HG03439 (cell line): Measurements from ENCODE around the gene PRICKLE3.
"Not testable (repeated sequence)": the region's sequence is repeated elsewhere in the genome, so short reads cannot be mapped to it uniquely, and the experiment has no call there.

ENCODE experiments used
- ATAC-seq: cut with Tn5 transposase; IDR thresholded peaks from one replicate; pipeline ENCODE4 v1.9.1; 2021; ENCODE audit warnings: mild to moderate bottlenecking, moderate library complexity; ENCODE audit not compliant: unreplicated experiment

Gene PRICKLE3

DNA sequence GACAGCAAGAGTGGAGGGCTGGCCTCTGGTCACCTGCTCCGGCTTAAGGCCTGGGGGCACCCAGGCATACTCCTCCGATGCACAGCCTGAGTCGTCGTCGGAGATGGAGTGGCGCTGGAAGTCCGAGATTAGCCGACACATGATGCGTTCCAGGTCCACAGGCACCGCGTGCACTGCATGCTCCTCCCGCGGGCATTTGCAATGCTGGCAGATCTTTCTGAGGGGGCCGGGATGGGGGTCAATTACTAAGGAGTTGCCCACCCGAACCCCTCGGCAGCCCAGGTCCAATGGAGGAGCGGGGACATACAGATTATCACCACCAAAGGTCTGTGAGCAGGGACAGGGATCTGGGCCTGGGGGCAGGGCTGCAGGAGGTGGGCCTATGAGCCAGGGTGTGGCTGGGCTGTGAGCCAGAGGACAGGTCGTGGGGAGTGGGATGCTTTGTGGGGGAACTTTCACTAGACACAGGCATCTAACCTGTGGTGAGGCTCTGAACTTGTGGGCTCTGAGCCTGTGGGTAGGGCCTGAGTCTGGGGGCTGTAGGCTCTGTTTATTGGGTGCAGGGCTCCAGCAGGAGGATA is 2.4 kb downstream of the PRICKLE3 start:
- no peak for ATAC-seq

DNA sequence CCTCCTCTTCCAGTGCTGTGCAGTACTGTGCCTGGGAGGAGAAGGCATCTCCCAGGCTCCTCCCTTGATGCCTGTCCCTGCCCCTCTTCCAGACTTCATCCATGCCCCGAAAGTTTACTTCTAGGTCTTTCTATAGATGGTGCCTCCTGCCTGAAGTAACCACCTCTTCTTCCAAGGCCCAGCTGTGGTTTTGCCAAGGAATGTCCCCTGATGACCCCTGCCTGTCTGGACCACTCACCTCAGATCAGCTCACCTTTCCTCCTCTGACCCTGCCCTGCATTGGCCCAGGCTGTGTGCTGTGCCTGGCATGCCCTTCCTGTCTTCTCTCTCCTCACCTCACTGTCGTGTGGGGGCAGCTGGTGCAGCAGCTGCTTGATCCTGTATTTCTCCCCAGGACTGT is 6.8 kb downstream of the PRICKLE3 start:
- ATAC-seq = no peak

DNA sequence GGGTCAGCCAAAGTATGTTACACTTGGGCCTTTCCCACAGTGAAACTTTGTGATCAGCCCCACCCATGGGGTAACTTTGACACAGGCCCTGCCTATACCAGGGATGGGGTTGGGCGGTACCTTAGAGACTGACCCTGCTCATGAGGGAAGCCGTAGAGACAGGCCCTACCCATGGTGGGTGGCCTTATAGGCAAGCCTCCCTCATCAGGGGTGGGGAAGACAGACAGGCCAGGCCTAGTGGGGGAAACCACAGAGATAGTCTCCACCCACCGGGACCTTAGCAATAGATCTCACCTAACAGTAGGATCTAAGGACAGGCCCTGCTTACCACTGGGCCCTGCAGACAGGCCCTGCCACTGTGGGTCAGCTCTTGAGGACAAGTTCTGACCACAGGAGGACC is 7.6 kb downstream of the PRICKLE3 start:
- no peak for ATAC-seq

DNA sequence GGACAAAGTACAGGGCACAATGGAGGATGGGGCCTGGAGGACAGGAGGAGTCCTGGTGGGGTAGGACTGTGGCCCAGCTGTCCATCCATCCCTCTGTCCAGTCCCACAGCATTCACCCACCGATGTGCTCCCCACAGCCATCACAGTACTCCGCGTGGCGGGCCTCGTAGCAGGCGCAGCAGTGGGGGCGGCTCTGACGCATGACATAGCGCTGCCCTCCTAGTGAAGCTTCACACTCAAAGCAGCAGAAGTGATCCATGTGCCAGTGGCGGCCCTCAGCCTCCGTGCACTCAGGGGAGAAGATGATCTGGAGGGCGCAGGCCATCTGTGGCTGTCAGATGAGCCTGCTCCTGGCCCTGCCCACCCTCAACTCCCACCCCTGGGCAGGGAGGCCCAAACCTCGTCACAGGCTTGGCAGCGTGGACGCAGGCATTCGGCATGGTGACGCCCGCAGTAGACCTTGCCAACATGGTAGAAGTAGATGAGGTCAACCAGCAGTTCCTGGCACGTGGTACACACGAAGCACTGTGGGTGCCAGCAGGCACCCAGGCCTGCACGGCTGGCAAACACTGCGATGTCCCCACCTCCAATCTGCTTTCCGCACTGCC is 8.2 kb downstream of the PRICKLE3 start:
- ATAC-seq = no peak

DNA sequence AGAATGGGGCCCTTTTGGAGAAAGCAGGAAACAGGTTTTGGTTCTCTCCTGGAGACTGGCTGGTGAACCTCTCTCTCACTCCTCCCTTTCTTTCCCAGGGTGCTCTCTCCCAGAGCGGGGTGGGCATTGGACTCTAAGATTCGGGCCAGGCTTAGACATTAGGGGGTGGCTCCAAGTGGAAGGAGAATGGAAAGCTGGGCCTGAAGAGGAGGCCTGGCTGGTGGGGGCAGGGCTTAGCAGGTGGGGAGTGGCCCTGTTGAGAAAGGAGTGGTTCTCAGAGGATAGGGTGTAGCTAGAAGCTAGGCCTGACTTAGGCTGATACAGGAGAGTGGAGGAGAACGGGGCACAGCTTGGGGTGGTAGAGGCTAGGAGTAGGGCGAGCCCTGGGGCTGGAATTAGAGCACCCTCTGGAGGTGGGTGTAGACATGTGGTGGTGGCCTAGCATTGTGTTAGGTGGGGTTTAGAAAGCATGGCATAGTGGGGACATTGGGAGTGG is 8.8 kb downstream of the PRICKLE3 start:
- ATAC-seq = no peak

DNA sequence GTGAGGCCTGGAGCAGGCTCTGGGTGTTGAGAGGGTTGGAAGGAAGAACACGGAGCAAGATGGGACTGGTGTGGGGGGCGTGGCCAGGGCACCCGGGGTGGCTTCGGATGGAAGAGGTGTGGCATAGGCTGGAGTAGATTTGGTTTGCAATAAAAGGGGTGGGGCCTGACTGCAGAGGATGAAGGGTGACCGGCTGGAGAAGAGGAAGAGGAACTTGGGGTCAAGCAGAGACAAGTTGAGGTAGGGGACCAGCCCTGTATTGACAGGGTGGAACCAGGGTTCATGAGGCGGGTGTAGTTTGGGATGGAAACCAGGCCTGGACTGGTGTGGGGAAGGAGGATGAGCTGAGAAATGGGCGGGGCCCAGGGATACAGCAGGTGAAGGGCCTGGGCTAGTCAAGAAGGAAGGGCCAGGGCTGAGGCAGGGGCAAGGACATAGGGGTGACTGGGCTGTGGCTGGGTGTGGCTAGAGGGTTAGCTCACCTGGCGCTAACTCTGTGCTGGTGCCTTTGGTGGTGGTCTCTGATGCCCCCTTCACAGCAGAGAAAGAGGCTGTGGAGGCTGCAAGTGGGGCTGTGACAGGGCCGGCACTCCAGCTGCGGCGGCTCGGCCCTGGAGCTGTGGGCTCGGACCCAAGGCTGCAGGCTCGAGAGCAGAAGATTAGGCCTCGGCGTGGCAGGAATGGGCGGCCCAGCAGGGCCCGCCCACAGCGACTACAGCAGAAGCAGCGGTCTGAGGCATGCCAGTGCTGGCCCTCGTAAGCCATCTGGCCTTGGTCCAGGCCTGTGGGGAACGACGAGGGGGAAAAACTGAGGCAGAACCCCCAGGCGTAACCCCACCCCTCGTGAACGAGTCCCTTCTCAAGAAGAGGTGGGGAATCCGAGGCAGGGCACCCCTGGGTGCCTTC is 9.5 kb downstream of the PRICKLE3 start:
- ATAC-seq = no peak

DNA sequence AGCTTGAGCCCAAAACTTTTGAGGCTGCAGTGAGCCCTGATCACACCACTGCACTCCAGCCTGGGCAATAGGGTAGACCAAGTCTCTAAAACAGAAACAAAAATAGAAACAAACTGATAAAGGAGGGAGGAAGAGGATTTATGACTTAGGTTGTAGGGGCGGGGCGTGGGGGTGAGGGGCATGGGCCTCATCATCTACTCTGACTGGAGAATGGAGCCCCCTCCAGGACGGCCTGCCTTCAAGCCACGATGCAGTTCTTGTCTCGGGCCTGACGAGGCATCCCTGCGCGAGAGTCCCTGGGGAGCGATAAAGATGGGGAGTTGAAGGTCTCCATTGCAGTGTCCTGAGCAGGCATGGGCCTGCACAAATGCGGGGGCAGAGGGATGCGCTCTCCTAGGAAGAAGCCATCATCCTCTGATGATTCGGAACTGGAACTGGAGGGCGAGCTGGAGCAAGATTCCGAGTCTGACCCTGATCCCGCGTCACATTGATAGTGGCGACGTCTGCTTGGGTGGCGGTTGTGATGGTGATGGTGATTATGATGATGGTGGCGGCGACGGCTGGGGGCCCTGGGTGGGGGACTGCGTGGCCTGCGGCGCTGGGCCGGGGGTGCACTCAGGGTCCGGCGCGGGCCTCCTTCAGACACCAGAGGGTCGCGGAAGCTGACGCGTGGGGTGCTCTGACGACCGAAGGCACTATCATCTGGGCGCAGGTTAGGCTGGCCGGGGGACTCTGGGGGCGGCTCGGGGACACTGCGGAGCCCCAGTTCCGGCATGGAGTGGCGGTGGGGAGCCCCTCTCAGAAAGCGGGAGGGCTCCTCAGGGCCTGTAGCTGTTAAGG is 10.5 kb downstream of the PRICKLE3 start:
- ATAC-seq = no peak

DNA sequence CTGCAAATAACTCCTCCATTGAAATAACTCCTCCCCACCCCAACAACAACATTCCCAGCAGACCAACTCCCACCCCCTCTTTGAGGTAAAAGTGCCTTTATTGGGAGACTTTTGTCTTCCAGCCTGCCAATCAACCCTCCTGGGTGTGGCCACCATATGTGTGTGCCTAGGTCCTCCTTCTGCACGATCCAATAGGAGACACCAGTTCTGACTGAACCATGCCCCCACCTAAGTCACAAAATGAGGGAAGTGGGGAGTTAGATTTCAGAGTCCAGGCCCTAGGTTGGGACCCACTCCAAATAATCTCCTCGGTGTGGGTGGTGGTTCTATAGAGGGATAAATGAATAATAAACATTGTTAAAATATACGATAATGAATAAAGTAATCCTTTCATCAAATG is 11.4 kb downstream of the PRICKLE3 start:
- no peak for ATAC-seq

DNA sequence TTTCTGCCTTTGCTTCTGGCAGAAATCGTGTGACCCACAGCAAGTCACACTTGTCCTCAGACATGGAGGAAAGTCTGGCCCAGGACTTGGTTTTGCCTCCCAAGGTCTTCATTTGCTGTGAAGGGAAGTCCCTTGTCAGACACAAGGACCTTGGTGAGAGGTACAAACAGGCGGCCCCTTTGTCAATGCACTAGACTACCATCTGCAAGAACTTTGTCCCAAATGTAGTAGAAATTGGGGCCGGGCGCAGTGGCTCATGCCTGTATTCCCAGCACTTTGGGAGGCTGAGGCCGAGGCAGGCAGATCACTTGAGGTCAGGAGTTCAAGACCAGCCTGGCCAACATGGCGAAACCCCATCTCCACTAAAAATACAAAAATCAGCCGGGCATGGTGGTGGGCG is 12.6 kb downstream of the PRICKLE3 start:
- not testable (repeated sequence) for ATAC-seq

DNA sequence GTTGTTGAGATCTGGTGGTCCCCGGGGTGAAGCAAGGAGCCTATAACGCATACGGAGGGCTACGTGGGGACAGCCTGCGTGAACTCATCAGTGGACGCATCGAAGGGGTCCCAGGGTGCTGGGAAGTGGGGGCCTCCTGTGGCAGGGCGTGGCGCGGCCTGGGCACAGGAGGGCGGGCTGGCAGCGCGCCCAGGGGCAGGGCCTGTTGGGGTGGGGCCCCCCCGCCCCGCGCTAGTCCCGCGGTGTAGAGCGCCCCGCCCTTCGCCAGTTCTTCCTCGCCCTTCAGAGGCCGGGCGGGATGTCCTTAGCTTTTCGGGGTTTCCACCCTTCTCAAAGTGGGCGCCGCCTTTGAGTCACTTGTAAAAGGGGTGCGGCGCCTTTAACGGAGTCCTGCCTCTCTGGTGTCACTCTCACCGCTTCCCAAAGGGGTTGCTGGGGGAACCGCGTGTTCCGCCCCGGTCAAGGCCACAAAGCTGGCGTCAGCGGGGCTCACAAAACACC is 13.8 kb downstream of the PRICKLE3 start:
- peak; percentile 74 for ATAC-seq

DNA sequence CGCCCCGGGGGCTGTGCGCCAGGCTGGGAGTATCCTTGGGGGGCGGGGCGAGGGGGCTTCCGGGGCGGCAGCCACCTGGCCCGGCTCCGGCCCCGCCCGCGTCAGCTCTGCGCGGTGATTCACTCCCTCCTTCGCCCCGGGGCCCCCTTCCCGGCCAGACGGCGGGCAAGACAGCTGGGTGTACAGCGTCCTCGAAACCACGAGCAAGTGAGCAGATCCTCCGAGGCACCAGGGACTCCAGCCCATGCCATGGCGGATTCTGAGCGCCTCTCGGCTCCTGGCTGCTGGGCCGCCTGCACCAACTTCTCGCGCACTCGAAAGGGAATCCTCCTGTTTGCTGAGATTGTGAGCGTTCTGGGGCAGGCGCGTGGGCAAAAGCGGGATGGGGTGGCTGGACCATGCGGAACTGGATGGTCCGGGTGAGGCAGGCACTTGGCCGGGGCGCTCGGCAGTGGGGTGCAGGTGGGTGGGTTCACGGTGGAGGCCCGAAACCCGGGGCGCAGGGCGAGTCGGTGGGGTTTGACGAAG is 14.4 kb downstream of the PRICKLE3 start, which contains the start of gene PLP2:
Gene PLP2 (plus strand): TSS at position 147 of the 528 bp plus-strand sequence. CDS start 103 bp downstream, at position 250.
- peak; percentile 31 for ATAC-seq

DNA sequence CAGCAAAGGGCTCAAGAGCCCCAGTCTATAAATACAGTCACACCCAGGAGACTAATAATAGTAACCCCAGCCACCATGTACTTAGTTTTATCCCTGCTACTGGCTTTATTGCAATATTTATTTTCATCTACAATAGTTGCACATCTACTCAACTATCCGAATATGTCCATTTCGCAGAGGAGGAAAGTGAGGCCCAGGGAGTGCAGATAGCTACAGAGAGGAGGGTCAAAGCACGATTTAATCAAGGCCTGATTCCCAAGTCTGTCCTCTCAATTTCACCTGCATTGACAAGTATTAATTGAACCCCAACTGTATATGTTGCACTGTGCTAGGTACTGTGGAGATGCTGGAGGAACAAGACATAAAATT is 18.4 kb downstream of the PRICKLE3 start:
- no peak for ATAC-seq

DNA sequence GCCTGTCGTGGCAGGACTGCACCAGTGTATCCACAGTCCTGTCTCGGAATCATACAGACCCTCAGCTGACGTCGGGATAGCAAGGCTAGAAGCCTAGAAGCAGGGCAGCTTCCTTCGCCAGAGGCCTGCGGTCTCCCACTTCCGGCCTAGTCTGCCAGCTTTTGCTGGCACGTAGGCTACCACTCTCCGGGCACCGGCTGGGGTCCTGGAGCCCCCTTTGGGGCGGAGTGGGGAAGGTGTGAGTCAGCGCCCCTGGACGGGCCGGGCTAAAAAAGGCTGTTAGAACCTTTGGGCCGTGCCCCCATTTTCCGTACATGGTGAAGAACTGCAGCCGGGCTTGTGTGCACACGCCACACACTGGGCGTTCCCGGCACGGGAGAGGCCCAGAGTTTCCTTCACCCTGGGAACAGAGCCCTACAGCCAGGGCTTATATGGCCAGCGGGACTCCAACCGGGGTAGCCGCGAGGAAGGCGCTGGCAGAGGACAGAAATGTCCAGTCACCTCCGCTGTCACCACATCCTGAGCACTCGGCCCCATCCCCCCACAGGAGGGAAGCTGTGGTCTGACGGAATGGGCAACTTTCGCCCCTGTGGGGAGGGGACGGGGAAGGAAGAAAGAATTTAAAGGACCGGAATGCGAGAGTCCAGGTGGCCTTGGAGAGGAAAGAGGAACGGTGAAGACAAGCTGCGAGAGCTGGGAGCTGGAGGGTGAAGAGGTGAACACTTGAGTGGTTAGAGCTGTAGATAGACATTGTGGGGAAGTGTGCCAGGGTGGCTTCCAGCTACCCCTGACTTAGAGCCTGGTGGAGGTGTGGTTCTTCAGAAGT is 19.0 kb downstream of the PRICKLE3 start:
- ATAC-seq = peak; percentile 20

DNA sequence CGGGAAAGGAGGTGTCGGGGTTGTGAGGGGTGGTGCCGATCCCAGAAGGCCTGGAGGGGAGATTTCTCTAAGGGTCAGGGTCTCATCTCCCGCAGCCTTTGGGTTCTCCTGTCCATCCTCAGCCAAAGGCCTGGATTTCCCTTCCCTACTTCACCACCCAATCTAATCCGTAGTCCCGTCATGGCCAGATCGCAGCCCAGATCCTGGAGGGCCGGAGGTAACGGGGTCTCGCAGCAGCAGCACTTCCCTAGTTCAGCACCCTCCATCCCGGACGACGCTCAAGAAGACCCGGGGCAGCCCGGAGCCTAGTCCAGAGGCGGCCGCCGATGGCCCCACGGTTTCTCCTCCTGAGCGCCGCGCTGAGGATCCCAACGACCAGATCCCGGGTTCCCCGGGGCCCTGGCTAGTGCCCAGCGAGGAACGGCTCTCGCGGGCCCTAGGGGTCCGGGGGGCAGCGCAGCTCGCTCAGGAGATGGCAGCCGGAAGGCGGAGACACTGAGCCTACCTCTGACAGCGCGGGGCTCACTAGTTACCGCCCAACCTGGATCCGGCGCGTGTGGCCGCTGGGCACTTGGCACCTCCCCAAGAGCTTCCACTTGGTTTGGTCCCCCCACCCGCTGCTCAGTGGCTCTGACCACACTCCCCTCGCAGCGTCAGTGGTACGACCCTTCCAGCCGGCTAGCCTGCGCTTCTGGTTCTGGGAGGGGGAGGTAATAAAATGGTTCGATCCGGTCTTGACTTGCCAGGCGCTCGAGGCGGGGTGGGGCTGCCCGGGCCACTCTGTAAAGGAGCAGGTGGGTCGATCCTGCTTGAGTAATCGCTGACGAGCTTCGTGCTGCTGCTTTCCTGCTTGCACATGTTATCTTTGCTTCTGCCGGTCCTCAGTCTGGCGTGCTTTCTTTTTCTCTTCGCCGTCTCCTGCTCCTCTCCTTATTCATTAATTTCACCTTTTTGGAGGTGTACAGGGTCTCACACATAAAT is 20.0 kb downstream of the PRICKLE3 start:
- peak; percentile 41 for ATAC-seq

DNA sequence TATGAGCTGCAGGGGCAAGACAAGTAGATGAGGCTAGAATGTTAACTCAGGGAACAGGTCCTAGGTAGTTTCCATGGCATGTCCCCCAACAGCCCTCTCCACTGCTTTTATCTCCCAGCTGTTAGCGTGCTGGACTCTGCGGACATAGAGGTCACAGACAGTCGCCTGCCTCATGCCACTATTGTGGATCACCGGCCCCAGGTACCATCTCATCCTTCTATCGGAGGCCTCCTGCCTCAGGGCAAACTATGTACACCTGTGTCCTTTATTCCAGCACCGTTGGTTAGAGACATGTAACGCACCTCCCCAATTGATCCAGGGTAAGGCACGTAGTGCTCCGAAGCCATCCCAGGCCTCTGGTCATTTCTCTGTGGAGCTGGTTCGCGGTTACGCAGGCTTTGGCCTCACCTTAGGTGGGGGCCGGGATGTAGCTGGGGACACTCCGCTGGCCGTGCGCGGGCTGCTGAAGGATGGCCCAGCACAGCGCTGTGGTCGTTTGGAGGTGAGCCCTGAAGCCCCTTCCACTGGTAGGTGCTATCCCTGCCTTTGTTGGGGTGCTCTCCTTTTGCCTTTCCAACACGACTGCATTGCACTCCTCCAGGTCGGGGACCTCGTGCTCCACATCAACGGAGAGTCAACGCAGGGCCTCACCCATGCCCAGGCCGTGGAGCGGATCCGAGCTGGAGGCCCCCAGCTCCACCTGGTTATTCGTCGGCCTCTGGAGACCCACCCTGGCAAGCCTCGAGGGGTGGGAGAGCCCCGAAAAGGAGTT is 21.4 kb downstream of the PRICKLE3 start:
- no peak for ATAC-seq

DNA sequence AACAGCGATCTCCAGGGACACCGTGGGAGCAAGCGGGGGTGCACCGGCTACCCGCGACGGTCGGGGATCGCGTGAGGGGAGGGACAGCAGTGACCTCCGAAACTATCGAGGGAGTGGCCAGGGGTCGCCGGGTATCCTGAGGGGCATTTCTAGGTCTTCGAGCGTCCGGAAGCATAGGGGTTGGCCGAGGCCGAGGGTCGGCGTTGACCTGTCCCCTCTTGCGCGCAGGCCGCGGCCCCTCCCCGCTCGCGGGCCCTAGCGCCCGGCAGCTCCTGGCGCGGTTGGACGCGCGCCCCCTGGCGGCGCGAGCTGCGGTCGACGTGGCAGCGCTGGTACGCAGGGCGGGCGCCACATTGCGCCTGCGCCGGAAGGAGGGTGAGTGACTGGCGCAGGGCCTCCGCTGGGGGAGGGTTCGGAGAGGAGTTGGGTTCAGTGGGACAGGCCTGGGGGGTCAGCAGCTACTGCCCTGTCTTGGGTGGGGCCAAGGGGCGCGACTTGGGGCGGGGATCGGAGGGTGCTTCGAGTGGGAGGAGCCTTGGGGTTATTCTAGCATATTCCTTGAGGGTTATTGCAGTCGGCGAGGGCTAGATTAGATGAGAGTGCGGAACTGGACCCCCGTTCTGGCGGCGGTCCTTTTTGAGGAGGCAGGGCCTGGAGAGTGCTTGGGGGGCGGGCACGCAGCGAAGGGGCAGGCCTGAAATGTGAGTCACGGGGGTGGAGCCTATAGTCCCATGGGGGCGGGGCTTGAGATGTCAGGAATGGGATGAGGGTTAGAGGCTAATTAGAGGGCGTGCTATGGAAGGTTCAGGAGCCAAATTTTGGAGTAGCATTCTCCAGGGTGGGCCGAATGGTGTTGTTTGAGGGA is 22.4 kb downstream of the PRICKLE3 start:
- peak; percentile 56 for ATAC-seq

DNA sequence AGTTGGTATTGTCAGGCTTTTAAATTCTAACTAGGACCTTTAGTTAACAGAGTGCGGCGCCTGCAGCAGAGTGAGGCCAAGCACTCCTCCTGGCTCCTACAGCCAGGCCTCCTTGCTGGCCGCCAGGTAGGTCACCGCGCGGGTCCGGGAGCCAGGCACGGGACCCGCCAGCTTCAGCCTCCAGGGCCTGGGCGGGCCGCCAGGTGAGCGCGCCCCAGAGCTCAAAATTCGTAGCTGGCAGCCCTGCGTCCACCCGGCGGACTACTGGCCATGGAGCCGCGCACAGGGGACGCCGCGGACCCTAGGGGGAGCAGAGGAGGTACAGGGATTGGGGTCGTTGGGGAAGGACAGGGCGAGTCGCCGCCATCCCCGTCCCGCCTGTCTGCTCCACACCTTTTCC is 23.6 kb downstream of the PRICKLE3 start, which contains the start of gene MAGIX:
Gene MAGIX (plus strand): TSS at position 139 of the 400 bp plus-strand sequence. CDS start 132 bp downstream, at position 271.
- ATAC-seq = no peak
